Ectodermal cell (in vitro differentiated cells): ENCODE results near the gene ATAD3B.
"Not testable (repeated sequence)": the region's sequence is repeated elsewhere in the genome, so short reads cannot be mapped to it uniquely, and the experiment has no call there.

ENCODE experiments used
- H3K27ac ChIP-seq: 2 replicates; pipeline ENCODE4 v1.7.0; 2013; ENCODE audit warnings: mild to moderate bottlenecking, low read depth, low read length; ENCODE audit not compliant: insufficient read depth, poor library complexity, severe bottlenecking
- H3K27me3 ChIP-seq: 2 replicates; pipeline ENCODE4 v1.7.0; 2013; ENCODE audit warnings: mild to moderate bottlenecking, low read length; ENCODE audit not compliant: insufficient read depth, control insufficient read depth, poor library complexity, severe bottlenecking
- H3K36me3 ChIP-seq: one replicate; pipeline ENCODE4 v1.7.0; 2013; ENCODE audit warnings: low read length; ENCODE audit not compliant: control insufficient read depth, insufficient read depth
- H3K4me1 ChIP-seq: one replicate; pipeline ENCODE4 v1.7.0; 2013; ENCODE audit warnings: low read length; ENCODE audit not compliant: control insufficient read depth, insufficient read depth
- H3K4me3 ChIP-seq: 2 replicates; pipeline ENCODE4 v1.7.0; 2013; ENCODE audit warnings: low read depth, low read length, control low read depth; ENCODE audit not compliant: insufficient read depth
- H3K9me3 ChIP-seq: 2 replicates; pipeline ENCODE4 v1.7.0; 2013; ENCODE audit warnings: mild to moderate bottlenecking, low read length, moderate library complexity; ENCODE audit not compliant: control insufficient read depth
- WGBS, 2 experiments: methylation state at CpG; one replicate each; pipeline ENCODE4 v1.1.7; 2013; ENCODE audit warnings: missing lambda C conversion rate in 2 of 2; 5-methylcytosine and 5-hydroxymethylcytosine counted together

Gene ATAD3B

DNA sequence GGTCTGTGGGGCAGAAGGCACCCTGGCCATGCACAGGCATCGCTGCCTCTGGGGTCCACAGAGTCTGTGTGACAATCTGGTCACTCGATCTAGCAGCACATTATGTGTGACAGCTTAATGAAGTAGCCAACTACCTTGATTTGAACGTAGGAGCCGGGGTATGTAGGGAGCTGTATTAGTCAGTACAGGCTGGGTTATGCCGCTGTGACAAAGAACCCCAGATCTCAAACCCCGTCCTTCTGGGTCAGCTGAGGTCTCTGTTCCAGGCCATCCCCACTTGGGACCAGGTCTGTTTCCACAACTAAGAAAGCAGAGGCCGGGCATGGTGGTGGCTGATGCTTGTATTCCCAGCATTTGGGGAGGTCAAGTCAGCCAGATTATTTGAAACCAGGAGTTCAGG is 8.3 kb upstream of the ATAD3B start:
- no peaks in the 10 kb centered on the region for H3K27me3 ChIP-seq
- no peaks in the 10 kb centered on the region for H3K4me1 ChIP-seq
- H3K36me3 ChIP-seq, result no peaks in the 10 kb centered on the region
- H3K27ac ChIP-seq, result no peak overlapping the region
- H3K4me3 ChIP-seq, result no peak overlapping the region
- WGBS, 2 experiments, result 91 to 94% methylated on average over 7 of the region's 7 CpGs
- no peaks in the 10 kb centered on the region for H3K9me3 ChIP-seq

DNA sequence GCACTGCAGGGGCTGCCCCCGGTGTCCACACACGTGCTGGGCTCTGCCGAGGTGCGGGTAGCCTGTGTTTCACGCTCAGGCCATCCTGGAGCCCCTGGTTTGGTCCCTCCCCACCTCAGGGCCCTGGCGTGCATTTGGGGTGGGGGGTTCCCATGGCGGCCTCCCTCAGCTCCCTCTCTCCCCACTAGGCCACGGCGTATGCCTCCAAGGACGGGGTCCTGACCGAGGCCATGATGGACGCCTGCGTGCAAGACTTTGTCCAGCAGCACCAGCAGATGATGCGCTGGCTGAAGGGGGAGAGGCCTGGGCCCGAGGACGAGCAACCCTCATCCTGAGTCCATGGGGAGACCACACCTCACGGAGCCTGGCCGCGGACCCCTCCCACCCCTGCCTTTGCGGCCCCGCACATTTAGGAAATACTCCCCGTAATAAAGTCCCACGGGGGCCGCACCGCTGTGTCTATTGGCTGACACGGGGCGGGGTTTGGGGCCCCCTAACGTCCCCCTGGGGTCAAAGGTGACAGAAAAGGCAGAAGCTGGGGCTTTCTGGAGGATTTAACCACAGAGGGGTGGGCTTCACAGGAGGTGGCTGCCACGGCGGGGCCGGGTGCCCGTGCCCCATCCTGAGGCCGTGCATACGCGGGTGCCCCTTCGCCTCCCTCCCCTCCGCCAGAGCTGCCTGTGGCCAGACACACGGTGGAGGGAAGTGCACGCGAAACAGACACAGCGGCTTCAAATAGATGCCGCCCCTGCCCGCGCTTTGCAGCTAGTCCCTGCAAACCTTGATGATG is 3.2 kb upstream of the ATAD3B start:
- WGBS, 2 experiments, result 94% methylated on average over 30 to 40 of the region's 44 CpGs
- not testable (repeated sequence) for H3K27me3 ChIP-seq, H3K36me3 ChIP-seq, H3K4me3 ChIP-seq, H3K27ac ChIP-seq, H3K4me1 ChIP-seq, H3K9me3 ChIP-seq

GRCh38 chr1:1470626-1471388 is 758 bp upstream of the ATAD3B start:
- H3K36me3 ChIP-seq, result no peaks in the 10 kb centered on the region
- WGBS, 2 experiments, result 21 to 28% methylated on average over 15 to 16 of the region's 16 CpGs
- no peaks in the 10 kb centered on the region for H3K9me3 ChIP-seq
- H3K4me3 ChIP-seq, result peak overlapping the region; percentile 57
- H3K27ac ChIP-seq, result no peak overlapping the region
- peaks cover 6% of the 10 kb centered on the region for H3K4me1 ChIP-seq
- no peaks in the 10 kb centered on the region for H3K27me3 ChIP-seq

DNA sequence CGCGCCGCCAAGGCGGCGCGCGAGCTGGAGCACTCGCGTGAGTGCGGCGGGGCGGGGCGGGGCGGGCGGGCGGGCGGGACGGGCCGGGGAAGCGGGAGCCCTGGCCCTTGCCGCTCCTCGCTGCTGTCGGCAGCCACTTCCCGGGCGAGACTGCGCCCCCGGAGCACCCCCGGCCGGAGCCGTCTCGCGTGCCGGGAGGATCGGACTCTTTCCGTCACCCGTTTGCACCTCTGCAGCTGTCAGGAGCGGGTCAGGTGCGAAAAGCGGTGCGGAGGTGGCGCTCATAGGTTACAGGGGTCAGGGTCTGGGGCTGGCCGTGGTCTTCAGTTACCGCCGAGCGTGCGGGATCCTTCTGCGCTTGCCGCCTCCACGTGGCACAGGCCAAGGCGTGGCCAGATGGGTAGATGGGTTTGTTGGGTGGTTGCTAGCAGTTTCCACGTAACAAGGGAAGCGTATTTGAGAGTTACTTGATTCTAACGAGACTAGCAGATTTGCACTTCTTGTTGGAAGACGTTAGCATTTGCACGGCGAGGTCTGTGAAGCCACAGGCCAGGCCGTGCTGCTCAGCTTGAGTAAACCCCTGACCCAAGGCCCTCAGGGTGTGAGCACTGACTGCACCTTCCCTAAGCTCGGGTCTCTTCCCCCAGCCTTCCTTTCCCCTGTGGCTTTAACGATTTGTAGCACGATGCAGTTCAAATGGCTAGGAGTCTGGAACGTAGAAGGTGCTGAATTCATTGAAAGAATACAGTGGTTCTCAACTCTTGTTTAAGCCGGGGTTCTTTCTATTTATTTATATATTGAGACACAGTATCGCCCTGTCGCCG is 700 bp downstream of the ATAD3B start:
- not testable (repeated sequence) for H3K27ac ChIP-seq, H3K36me3 ChIP-seq, H3K27me3 ChIP-seq, H3K4me1 ChIP-seq, H3K9me3 ChIP-seq
- H3K4me3 ChIP-seq, result peak overlapping the region; percentile 57
- 6 to 7% methylated on average over 49 to 51 of the region's 65 CpGs for WGBS, 2 experiments

DNA sequence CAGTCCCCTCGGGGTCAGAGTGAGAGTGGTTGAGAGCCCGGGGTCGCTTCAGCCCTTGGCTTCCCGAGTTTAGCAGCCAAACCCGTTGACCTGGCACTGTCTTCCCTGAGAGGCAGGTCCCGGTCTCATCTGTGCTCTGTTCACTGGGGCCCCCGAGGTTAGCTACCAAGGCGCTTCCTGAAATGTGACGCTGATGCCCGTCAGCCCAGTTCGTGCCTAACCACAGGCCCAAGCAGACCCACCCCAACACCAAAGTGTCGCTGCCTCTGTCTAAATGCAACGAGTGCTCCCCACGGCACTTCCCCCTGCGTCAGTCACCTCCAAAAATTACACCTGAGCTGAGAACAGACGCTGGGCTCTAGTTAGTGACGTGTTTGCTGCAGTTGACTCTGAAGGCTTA is 4.4 kb downstream of the ATAD3B start:
- H3K36me3 ChIP-seq, result peaks cover 25% of the 10 kb centered on the region
- not testable (repeated sequence) for H3K4me3 ChIP-seq, H3K9me3 ChIP-seq, H3K27ac ChIP-seq, H3K4me1 ChIP-seq, H3K27me3 ChIP-seq
- WGBS, 2 experiments, result 91 to 97% methylated on average over 12 to 13 of the region's 17 CpGs

- Histone ChIP-seq H3K36me3 (peaks cover 25% of the 10 kb centered on the region), H3K27me3 (no peaks in the 10 kb centered on the region), H3K9me3 (no peaks in the 10 kb centered on the region), H3K4me1 (peaks cover 6% of the 10 kb centered on the region), H3K27ac (no peak overlapping the region), H3K4me3 (no peak overlapping the region)
- 95 to 97% methylated on average over 22 of the region's 22 CpGs for WGBS, 2 experiments
Observed at GRCh38 chr1:1477206-1477605, 5.6 kb downstream of the ATAD3B start.

DNA sequence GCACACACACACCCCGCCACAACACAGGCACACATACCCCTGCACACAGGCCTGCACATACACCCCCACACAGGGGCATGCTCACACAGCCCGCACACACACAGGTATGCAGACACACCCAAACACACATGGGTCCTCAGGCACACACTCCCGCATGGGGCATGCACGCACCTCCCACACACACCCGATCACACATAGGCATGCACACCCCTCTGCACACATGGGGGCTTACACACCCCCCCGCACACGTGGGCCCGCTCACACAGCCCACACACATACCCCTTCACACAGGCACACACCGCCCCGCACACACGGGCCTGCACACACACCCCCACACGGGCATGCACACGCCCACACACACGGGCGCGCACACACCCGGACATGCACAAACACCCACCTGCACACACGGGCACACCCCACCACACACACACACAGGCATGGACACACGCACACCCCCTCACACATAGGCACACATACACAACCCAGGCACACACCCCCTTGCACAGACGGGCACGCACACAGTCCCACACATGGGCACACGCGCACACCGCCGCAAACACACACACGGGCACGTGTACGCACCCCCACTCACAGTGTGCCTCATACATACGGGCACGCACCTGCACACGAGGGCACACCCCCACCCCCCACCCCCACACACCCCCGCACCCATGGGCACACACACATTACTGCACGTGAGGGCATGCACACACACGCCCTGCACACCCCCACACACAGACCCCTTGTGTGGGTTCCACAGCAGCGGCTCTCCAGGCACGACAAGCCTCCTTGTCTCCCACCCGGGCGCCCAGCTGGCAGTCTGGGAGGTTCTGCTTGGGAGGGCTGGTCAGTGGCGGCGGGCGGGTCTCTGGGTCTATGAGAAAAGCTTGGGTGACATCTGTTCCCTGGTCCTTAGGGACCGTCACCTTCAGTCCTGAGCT is 8.3 kb downstream of the ATAD3B start:
- no peaks in the 10 kb centered on the region for H3K4me1 ChIP-seq
- H3K27ac ChIP-seq, result no peak overlapping the region
- H3K27me3 ChIP-seq, result no peaks in the 10 kb centered on the region
- H3K9me3 ChIP-seq, result no peaks in the 10 kb centered on the region
- no peak overlapping the region for H3K4me3 ChIP-seq
- H3K36me3 ChIP-seq, result peaks cover 30% of the 10 kb centered on the region
- 95 to 96% methylated on average over 41 of the region's 42 CpGs for WGBS, 2 experiments

DNA sequence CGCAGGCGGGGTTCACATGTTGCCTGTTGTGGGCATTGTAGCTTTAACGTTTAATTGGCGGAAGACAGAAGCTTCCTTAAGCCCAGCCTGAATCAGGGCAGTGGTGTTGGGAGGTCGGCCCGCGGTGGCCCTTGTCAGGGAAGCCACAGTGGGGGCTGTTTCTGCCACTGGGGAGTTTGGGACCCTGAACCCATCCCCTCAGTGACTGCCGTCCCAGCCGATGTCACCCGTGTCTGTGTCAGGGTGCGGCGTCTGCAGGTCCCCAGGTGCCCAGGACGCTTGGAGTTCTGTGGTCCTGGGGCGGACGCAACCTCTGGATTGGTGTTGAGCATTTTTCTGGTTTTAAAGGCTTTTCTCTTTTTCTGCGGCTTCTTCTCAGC is 8.9 kb downstream of the ATAD3B start:
- WGBS, 2 experiments, result 95 to 96% methylated on average over 15 to 16 of the region's 16 CpGs
- not testable (repeated sequence) for H3K9me3 ChIP-seq, H3K27ac ChIP-seq, H3K27me3 ChIP-seq, H3K4me3 ChIP-seq, H3K4me1 ChIP-seq
- H3K36me3 ChIP-seq, result peaks cover 30% of the 10 kb centered on the region

DNA sequence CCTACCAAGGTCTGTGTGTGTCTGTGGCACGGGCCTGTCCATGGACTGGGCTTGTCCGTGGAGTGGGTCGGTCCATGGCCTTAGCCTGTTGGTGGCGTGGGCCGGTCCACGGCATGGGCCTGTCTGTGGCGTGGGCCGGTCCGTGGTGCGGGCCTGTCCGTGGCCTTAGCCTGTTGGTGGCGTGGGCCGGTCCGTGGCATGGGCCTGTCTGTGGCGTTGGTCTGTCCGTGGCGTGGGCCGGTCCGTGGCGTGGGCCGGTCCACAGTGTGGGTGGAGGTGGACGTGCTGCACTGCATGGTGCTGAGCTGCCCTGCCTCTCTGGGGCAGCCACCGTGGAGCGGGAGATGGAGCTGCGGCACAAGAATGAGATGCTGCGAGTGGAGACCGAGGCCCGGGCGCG is 10.2 kb downstream of the ATAD3B start:
- H3K4me1 ChIP-seq, H3K27me3 ChIP-seq, H3K9me3 ChIP-seq, H3K27ac ChIP-seq, H3K4me3 ChIP-seq: not testable (repeated sequence)
- 94 to 95% methylated on average over 29 to 30 of the region's 30 CpGs for WGBS, 2 experiments
- H3K36me3 ChIP-seq, result peaks cover 29% of the 10 kb centered on the region
